T-helper 1 cell treated with Interleukin-12 subunit alpha and Interleukin-12 subunit beta and Interleukin-4 antibody, amounts not matched to agents 30 μg/mL and 1 μg/mL, for 36 hours (primary cell): ENCODE data around the gene EBP.
"Not testable (repeated sequence)": the region's sequence is repeated elsewhere in the genome, so short reads cannot be mapped to it uniquely, and the experiment has no call there.

Source experiments
- H3K27ac Mint-ChIP-seq: one replicate; pipeline ENCODE4 v1.8.0; 2021; ENCODE audit warnings: mild to moderate bottlenecking, mixed read lengths
- H3K27me3 Mint-ChIP-seq: one replicate; pipeline ENCODE4 v1.8.0; 2021; ENCODE audit warnings: low read depth, mixed read lengths
- H3K36me3 Mint-ChIP-seq: one replicate; pipeline ENCODE4 v1.8.0; 2021; ENCODE audit warnings: low read depth, mixed read lengths
- H3K4me1 Mint-ChIP-seq: one replicate; pipeline ENCODE4 v1.8.0; 2021; ENCODE audit warnings: low read depth, mixed read lengths
- H3K4me3 Mint-ChIP-seq: one replicate; pipeline ENCODE4 v1.8.0; 2021; ENCODE audit warnings: mild to moderate bottlenecking, moderate library complexity, mixed read lengths
- H3K9me3 Mint-ChIP-seq: one replicate; pipeline ENCODE4 v1.8.0; 2021; ENCODE audit warnings: mixed read lengths

Gene EBP

GRCh38 chrX:48508400-48509244 lies 13.0 kb upstream of the EBP start, which contains the start of gene PORCN:
Gene PORCN (plus strand): TSS chrX:48508992. CDS start chrX:48509821, 829 bp downstream.
- no peaks in the 10 kb centered on the region for H3K9me3 Mint-ChIP-seq
- H3K27me3 Mint-ChIP-seq: no peaks in the 10 kb centered on the region
- H3K4me3 Mint-ChIP-seq: peak within 1 kb of the TSS; percentile 93
- H3K36me3 Mint-ChIP-seq: peaks cover 6% of the 10 kb centered on the region
- peak within 1 kb of the TSS; percentile 89 for H3K27ac Mint-ChIP-seq
- H3K4me1 Mint-ChIP-seq: peaks cover 26% of the 10 kb centered on the region

GRCh38 chrX:48509245-48509590 lies 12.4 kb upstream of the EBP start:
- Mint-ChIP-seq H3K36me3 (peaks cover 6% of the 10 kb centered on the region), H3K27ac (peak overlapping the region; percentile 89), H3K27me3 (no peaks in the 10 kb centered on the region), H3K9me3 (no peaks in the 10 kb centered on the region), H3K4me1 (peaks cover 26% of the 10 kb centered on the region), H3K4me3 (peak overlapping the region; percentile 93)

GRCh38 chrX:48509619-48510018 lies 12.0 kb upstream of the EBP start:
- Mint-ChIP-seq H3K4me3 (peak overlapping the region; percentile 93), H3K9me3 (no peaks in the 10 kb centered on the region), H3K4me1 (peaks cover 26% of the 10 kb centered on the region), H3K27me3 (no peaks in the 10 kb centered on the region), H3K27ac (peak overlapping the region; percentile 89), H3K36me3 (peaks cover 6% of the 10 kb centered on the region)

- Mint-ChIP-seq H3K4me3 (no peak overlapping the region), H3K27me3 (no peaks in the 10 kb centered on the region), H3K36me3 (peaks cover 15% of the 10 kb centered on the region), H3K4me1 (peaks cover 26% of the 10 kb centered on the region), H3K9me3 (no peaks in the 10 kb centered on the region), H3K27ac (no peak overlapping the region)
Measured at GRCh38 chrX:48511560-48511959, 10.0 kb upstream of the EBP start.

- H3K4me3 Mint-ChIP-seq: no peak overlapping the region
- no peaks in the 10 kb centered on the region for H3K27me3 Mint-ChIP-seq
- no peaks in the 10 kb centered on the region for H3K9me3 Mint-ChIP-seq
- H3K27ac Mint-ChIP-seq: peak overlapping the region; percentile 57
- peaks cover 26% of the 10 kb centered on the region for H3K4me1 Mint-ChIP-seq
- H3K36me3 Mint-ChIP-seq: peaks cover 15% of the 10 kb centered on the region
Measured at GRCh38 chrX:48512371-48512935, 9.2 kb upstream of the EBP start.

- Mint-ChIP-seq H3K4me1 (peaks cover 23% of the 10 kb centered on the region), H3K4me3 (no peak overlapping the region), H3K36me3 (peaks cover 15% of the 10 kb centered on the region), H3K27ac (no peak overlapping the region), H3K27me3 (no peaks in the 10 kb centered on the region), H3K9me3 (no peaks in the 10 kb centered on the region)
Measured at GRCh38 chrX:48513670-48514069, 7.9 kb upstream of the EBP start.

GRCh38 chrX:48514126-48514806 lies 7.3 kb upstream of the EBP start:
- no peaks in the 10 kb centered on the region for H3K27me3 Mint-ChIP-seq
- H3K4me3 Mint-ChIP-seq: no peak overlapping the region
- H3K4me1 Mint-ChIP-seq: peaks cover 24% of the 10 kb centered on the region
- no peak overlapping the region for H3K27ac Mint-ChIP-seq
- no peaks in the 10 kb centered on the region for H3K9me3 Mint-ChIP-seq
- peaks cover 16% of the 10 kb centered on the region for H3K36me3 Mint-ChIP-seq

GRCh38 chrX:48514868-48515460 lies 6.6 kb upstream of the EBP start:
- no peaks in the 10 kb centered on the region for H3K9me3 Mint-ChIP-seq
- H3K4me3 Mint-ChIP-seq: no peak overlapping the region
- peaks cover 18% of the 10 kb centered on the region for H3K4me1 Mint-ChIP-seq
- H3K36me3 Mint-ChIP-seq: peaks cover 14% of the 10 kb centered on the region
- no peaks in the 10 kb centered on the region for H3K27me3 Mint-ChIP-seq
- peak overlapping the region; percentile 26 for H3K27ac Mint-ChIP-seq

- Mint-ChIP-seq H3K9me3 (no peaks in the 10 kb centered on the region), H3K36me3 (peaks cover 14% of the 10 kb centered on the region), H3K4me3 (no peak overlapping the region), H3K27me3 (no peaks in the 10 kb centered on the region), H3K4me1 (peaks cover 18% of the 10 kb centered on the region), H3K27ac (no peak overlapping the region)
Measured at GRCh38 chrX:48515842-48516241, 5.8 kb upstream of the EBP start.

GRCh38 chrX:48516285-48516684 lies 5.3 kb upstream of the EBP start:
- Mint-ChIP-seq H3K4me1 (peaks cover 19% of the 10 kb centered on the region), H3K9me3 (no peaks in the 10 kb centered on the region), H3K27ac (no peak overlapping the region), H3K27me3 (no peaks in the 10 kb centered on the region), H3K4me3 (no peak overlapping the region), H3K36me3 (peaks cover 14% of the 10 kb centered on the region)

GRCh38 chrX:48516987-48517386 lies 4.6 kb upstream of the EBP start:
- Mint-ChIP-seq H3K9me3 (no peaks in the 10 kb centered on the region), H3K27ac (no peak overlapping the region), H3K36me3 (peaks cover 12% of the 10 kb centered on the region), H3K4me3 (no peak overlapping the region), H3K27me3 (no peaks in the 10 kb centered on the region), H3K4me1 (peaks cover 18% of the 10 kb centered on the region)

GRCh38 chrX:48519481-48519880 lies 2.1 kb upstream of the EBP start:
- not testable (repeated sequence) for H3K9me3 Mint-ChIP-seq, H3K4me3 Mint-ChIP-seq, H3K27me3 Mint-ChIP-seq
- Mint-ChIP-seq H3K36me3 (peaks cover 16% of the 10 kb centered on the region), H3K4me1 (peaks cover 19% of the 10 kb centered on the region), H3K27ac (peak overlapping the region; percentile 50)

- H3K4me1 Mint-ChIP-seq: peaks cover 23% of the 10 kb centered on the region
- no peaks in the 10 kb centered on the region for H3K27me3 Mint-ChIP-seq
Measured at GRCh38 chrX:48520455-48520854, 1.2 kb upstream of the EBP start.

GRCh38 chrX:48520976-48521352 lies 644 bp upstream of the EBP start:
- H3K27ac Mint-ChIP-seq: peak overlapping the region; percentile 96

More at GRCh38 chrX:48520455-48520854, 1.2 kb upstream of the EBP start:
- Mint-ChIP-seq H3K9me3 (no peaks in the 10 kb centered on the region), H3K27ac (peak overlapping the region; percentile 96), H3K36me3 (peaks cover 15% of the 10 kb centered on the region), H3K4me3 (peak overlapping the region; percentile 90)

More at GRCh38 chrX:48520976-48521352, 644 bp upstream of the EBP start:
- no peaks in the 10 kb centered on the region for H3K9me3 Mint-ChIP-seq
- H3K36me3 Mint-ChIP-seq: peaks cover 15% of the 10 kb centered on the region
- peak overlapping the region; percentile 90 for H3K4me3 Mint-ChIP-seq
- no peaks in the 10 kb centered on the region for H3K27me3 Mint-ChIP-seq
- H3K4me1 Mint-ChIP-seq: peaks cover 23% of the 10 kb centered on the region
